Measurements from ENCODE around the gene OSGEP. TPM values are rescaled to one million over a fixed set of nuclear protein-coding genes. Genes with fewer than 3 reads are reported as not detected.

The OSGEP gene
- total RNA-seq, 2 experiments from 2014 or later, result 35.8 to 40.3 TPM

DNA sequence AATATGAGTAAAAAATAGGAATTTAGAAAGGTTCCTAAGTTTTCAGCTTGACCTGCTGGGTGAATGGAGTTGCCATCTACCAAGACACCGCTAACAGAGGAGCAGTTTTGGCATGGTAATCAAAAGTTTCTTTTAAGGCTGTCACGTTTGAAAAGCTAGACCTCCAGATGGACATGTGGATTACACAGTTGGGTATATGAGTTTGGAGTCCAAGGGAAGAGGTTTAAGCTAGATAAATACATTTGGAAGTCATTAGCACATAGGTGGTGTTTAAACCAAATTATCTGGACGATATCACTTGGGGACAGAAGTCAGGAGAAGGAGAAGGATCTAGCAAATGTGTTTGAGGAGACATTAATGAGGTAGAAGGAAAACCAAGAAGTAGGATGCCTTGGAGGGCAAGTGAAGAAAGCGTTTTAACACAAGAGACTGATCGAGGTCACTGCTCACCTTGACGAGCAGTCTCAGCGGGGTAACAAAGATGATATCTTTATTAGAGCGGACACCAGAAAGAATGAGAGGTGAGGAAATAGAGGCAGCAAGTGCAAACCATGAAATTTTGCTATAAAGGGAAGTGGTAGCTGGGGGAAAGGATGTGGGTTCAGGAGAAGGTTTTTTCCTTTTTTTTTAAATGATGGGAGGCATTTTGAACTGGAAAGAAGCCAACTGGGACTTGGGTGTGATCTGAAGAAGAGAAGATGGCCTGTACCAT lies 32.2 kb upstream of the OSGEP start:
- POLR2A ChIA-PET, result interaction anchor here (1.0 to 5.8 kb wide), 8 partner anchors 9 to 144 kb away, joined by 3 to 66 read pairs (median 17); partner anchors contain the start of genes PARP2, PIP4P1 and PNP
- no peaks in the 10 kb centered on the region for H3K9me3 Mint-ChIP-seq
- no peak overlapping the region for H3K4me3 Mint-ChIP-seq

DNA sequence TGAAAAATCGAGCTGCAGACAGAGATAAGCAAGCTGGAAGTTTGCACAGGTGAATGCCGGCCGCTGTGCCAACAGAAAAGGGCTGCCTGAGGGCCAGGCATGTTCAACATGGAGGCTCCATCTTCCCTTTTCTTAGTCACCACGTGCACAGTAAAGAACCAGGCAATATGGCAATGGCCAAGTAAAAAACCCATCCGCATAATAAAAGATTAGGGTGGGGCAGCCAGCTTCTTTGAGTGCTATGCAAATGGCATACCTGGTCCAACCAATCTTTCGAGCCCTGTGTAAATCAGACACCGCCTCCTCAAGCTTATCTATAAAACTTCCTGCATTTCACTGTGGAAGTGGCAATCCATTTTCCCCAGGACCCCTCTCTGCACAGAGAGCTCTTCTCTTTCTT lies 31.3 kb upstream of the OSGEP start:
- CTCF ChIA-PET, result interaction anchor here (2.9 kb wide), 1 partner anchor 16 kb away, joined by 13 read pairs; the partner anchor contains the start of gene PNP
- peaks cover 44% of the 10 kb centered on the region for H3K4me1 Mint-ChIP-seq
- POLR2A ChIA-PET, result interaction anchor here (1.6 to 5.8 kb wide), 6 partner anchors 8 to 143 kb away, joined by 5 to 66 read pairs (median 28); partner anchors contain the start of genes APEX1, OSGEP, PARP2 and PIP4P1

More for the DNA sequence above, 32.2 kb upstream of the OSGEP start:
- peaks cover 53% of the 10 kb centered on the region for H3K4me1 Mint-ChIP-seq
- CTCF ChIA-PET, result interaction anchor here (0.6 to 2.9 kb wide), 8 partner anchors 12 to 460 kb away, joined by 3 to 13 read pairs (median 3); partner anchors contain the start of genes APEX1, OSGEP, PARP2 and PNP
- no peaks in the 10 kb centered on the region for H3K27me3 Mint-ChIP-seq
- H3K36me3 Mint-ChIP-seq (ENCODE audit: low read depth), result no peaks in the 10 kb centered on the region
- peak overlapping the region; percentile 24 for H3K27ac Mint-ChIP-seq
- no peak for DNase-seq

DNA sequence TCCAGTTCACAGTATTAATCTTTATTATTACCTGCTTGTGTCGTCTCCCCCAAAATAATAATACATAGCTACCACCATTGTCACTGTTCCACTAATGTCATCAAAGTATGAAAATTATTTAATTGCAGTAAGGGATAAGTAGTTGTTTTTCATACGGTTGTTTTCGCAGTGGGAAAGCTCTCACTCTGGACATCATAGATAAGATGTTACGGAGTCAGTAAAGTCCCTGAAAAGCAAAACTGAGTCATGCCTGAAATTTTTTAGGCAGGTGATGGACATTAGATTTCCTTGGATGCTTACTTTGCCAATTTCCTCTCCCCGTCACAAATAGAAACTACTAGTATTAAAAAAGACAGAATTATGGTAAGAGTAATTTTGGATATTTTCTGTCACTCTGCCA lies 27.8 kb upstream of the OSGEP start:
- CTCF ChIA-PET, result no interaction called here
- no peak for DNase-seq
- Mint-ChIP-seq H3K4me3 (no peak overlapping the region), H3K27me3 (no peaks in the 10 kb centered on the region), H3K36me3 (ENCODE audit: low read depth) (peaks cover 22% of the 10 kb centered on the region), H3K4me1 (peaks cover 34% of the 10 kb centered on the region), H3K9me3 (no peaks in the 10 kb centered on the region), H3K27ac (no peak overlapping the region)
- POLR2A ChIA-PET, result interaction anchor here (1.9 kb wide), 1 partner anchor 12 kb away, joined by 10 read pairs; no protein-coding TSS in a partner anchor

More for the DNA sequence above, 31.3 kb upstream of the OSGEP start:
- Mint-ChIP-seq H3K27me3 (no peaks in the 10 kb centered on the region), H3K36me3 (ENCODE audit: low read depth) (no peaks in the 10 kb centered on the region), H3K9me3 (no peaks in the 10 kb centered on the region), H3K4me3 (no peak overlapping the region), H3K27ac (no peak overlapping the region)
- DNase-seq, result no peak

DNA sequence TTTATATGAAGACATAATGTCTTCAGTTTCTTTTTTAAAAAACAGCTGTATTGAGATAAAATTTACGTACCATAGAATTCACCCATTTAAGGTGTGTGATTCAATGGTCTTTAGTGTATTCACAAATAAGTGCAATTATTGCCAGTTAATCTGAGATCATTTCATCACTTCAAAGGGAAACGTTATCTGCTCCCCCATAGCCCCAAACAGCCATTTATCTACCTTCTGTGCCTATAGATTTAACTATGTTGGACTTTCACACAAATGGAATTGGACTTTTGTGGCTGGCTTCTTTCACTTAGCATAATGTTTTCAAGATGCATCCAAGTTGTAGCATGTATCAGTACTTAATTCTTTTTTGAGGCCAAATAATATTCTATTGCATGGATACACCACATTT lies 24.3 kb upstream of the OSGEP start:
- ChIA-PET CTCF (interaction anchor here (1.1 to 2.8 kb wide), 3 partner anchors 10 to 154 kb away, joined by 3 to 7 read pairs (median 3); no protein-coding TSS in a partner anchor), POLR2A (interaction anchor here (1.5 to 2.5 kb wide), 6 partner anchors 9 to 136 kb away, joined by 3 to 27 read pairs (median 8); partner anchors contain the start of genes PARP2, PIP4P1 and PNP)
- no peak for DNase-seq
- Mint-ChIP-seq H3K4me3 (no peak overlapping the region), H3K4me1 (peaks cover 55% of the 10 kb centered on the region), H3K9me3 (no peaks in the 10 kb centered on the region), H3K27me3 (no peaks in the 10 kb centered on the region), H3K27ac (peak overlapping the region; percentile 28), H3K36me3 (ENCODE audit: low read depth) (peaks cover 57% of the 10 kb centered on the region)

- Mint-ChIP-seq H3K36me3 (ENCODE audit: low read depth) (peaks cover 71% of the 10 kb centered on the region), H3K4me3 (peak overlapping the region; percentile 38), H3K27me3 (no peaks in the 10 kb centered on the region), H3K27ac (peak overlapping the region; percentile 96), H3K4me1 (peaks cover 68% of the 10 kb centered on the region), H3K9me3 (no peaks in the 10 kb centered on the region)
- peak; percentile 58 for DNase-seq
- CTCF ChIA-PET, result no interaction called here
- POLR2A ChIA-PET, result interaction anchor here (0.6 to 2.5 kb wide), 12 partner anchors 8 to 135 kb away, joined by 3 to 29 read pairs (median 6); partner anchors contain the start of genes APEX1, PARP2, PIP4P1 and PNP
Observed at GRCh38 chr14:20477211-20477876, 22.7 kb upstream of the OSGEP start.

GRCh38 chr14:20476776-20477175 lies 22.2 kb upstream of the OSGEP start:
- H3K27me3 Mint-ChIP-seq, result no peaks in the 10 kb centered on the region
- no peak for DNase-seq
- POLR2A ChIA-PET, result interaction anchor here (1.0 to 2.5 kb wide), 8 partner anchors 7 to 133 kb away, joined by 3 to 29 read pairs (median 5); partner anchors contain the start of genes APEX1, PIP4P1 and PNP
- CTCF ChIA-PET, result no interaction called here
- H3K27ac Mint-ChIP-seq, result peak overlapping the region; percentile 96
- peaks cover 73% of the 10 kb centered on the region for H3K4me1 Mint-ChIP-seq
- H3K9me3 Mint-ChIP-seq, result no peaks in the 10 kb centered on the region
- peaks cover 76% of the 10 kb centered on the region for H3K36me3 Mint-ChIP-seq (ENCODE audit: low read depth)
- peak overlapping the region; percentile 38 for H3K4me3 Mint-ChIP-seq

GRCh38 chr14:20472536-20473169 lies 18.0 kb upstream of the OSGEP start:
- Mint-ChIP-seq H3K27ac (peak overlapping the region; percentile 65), H3K9me3 (no peaks in the 10 kb centered on the region), H3K27me3 (no peaks in the 10 kb centered on the region), H3K36me3 (ENCODE audit: low read depth) (peaks cover 77% of the 10 kb centered on the region), H3K4me3 (peak overlapping the region; percentile 88), H3K4me1 (peaks cover 74% of the 10 kb centered on the region)
- DNase-seq, result no peak
- CTCF ChIA-PET, result interaction anchor here (1.1 to 1.4 kb wide), 2 partner anchors 11 to 57 kb away, joined by 3 to 4 read pairs; partner anchors contain the start of gene PIP4P1
- POLR2A ChIA-PET, result interaction anchor here (1.2 to 6.1 kb wide), 5 partner anchors 12 to 129 kb away, joined by 3 to 95 read pairs (median 5); partner anchors contain the start of genes APEX1, OSGEP, PARP2 and PIP4P1

- no peaks in the 10 kb centered on the region for H3K27me3 Mint-ChIP-seq
- peak overlapping the region; percentile 88 for H3K4me3 Mint-ChIP-seq
- H3K9me3 Mint-ChIP-seq, result no peaks in the 10 kb centered on the region
- peaks cover 53% of the 10 kb centered on the region for H3K4me1 Mint-ChIP-seq
- peak overlapping the region; percentile 91 for H3K27ac Mint-ChIP-seq
- H3K36me3 Mint-ChIP-seq (ENCODE audit: low read depth), result peaks cover 56% of the 10 kb centered on the region
- ChIA-PET POLR2A (interaction anchor here (0.9 to 6.1 kb wide), 19 partner anchors 7 to 213 kb away, joined by 3 to 95 read pairs (median 9); partner anchors contain the start of genes APEX1, CCNB1IP1, OSGEP and PARP2), CTCF (interaction anchor here (0.9 to 3.4 kb wide), 8 partner anchors 10 to 143 kb away, joined by 3 to 13 read pairs (median 5); partner anchors contain the start of genes APEX1, OSGEP and TEP1)
- DNase-seq, result no peak
Observed at GRCh38 chr14:20470603-20470901, 15.9 kb upstream of the OSGEP start.

DNA sequence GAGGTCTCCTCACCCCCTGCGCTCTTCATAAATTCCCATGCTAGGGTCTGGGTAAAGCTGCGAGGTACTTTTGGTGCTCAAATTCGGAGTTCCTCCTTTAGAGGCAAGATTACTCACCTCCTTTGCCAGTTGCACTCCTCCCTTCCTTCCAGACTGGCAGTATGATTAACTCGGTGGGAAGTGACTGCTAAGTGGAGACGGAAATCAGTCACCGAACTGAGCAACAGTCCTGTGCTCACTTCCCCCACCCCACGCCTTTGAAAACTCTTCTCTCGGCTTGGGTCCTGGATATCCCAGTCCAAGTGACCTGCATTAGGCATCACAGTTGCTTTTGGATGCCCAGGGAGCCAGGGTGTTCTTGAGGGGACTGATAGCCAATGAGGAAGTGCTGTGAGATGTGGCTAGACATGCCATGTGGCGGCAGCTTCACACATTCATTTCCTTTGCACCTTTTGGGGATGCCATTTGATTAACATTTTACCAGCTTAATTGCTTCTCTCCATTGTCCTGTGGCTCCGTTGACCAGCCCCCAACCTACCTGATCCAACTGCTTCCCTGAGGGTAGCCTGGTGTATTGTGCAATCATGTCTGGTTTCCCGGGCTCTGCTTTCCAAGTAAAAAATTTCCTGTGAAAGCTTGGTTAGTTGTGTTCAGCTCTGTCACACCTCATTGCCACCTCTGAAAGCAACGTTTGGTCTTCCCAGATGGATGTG lies 15.4 kb upstream of the OSGEP start:
- peak overlapping the region; percentile 88 for H3K4me3 Mint-ChIP-seq
- peak overlapping the region; percentile 91 for H3K27ac Mint-ChIP-seq
- peaks cover 51% of the 10 kb centered on the region for H3K36me3 Mint-ChIP-seq (ENCODE audit: low read depth)
- ChIA-PET CTCF (interaction anchor here (0.9 to 3.4 kb wide), 11 partner anchors 8 to 143 kb away, joined by 3 to 13 read pairs (median 4); partner anchors contain the start of genes APEX1, OSGEP and TEP1), POLR2A (interaction anchor here (0.6 to 6.1 kb wide), 27 partner anchors 8 to 214 kb away, joined by 3 to 95 read pairs (median 6); partner anchors contain the start of genes APEX1, CCNB1IP1, OSGEP and PARP2)
- no peaks in the 10 kb centered on the region for H3K27me3 Mint-ChIP-seq
- no peaks in the 10 kb centered on the region for H3K9me3 Mint-ChIP-seq
- H3K4me1 Mint-ChIP-seq, result peaks cover 48% of the 10 kb centered on the region
- peak; percentile 62 for DNase-seq

GRCh38 chr14:20469242-20469889 lies 14.8 kb upstream of the OSGEP start, which contains the start of gene PNP:
Gene PNP (plus strand): TSS chr14:20469406. CDS start chr14:20469525, 119 bp downstream.
- CTCF ChIA-PET, result interaction anchor here (0.9 to 3.4 kb wide), 11 partner anchors 8 to 144 kb away, joined by 3 to 13 read pairs (median 4); partner anchors contain the start of genes APEX1, OSGEP and TEP1
- Mint-ChIP-seq H3K4me3 (peak within 1 kb of the TSS; percentile 88), H3K27me3 (no peaks in the 10 kb centered on the region), H3K4me1 (peaks cover 42% of the 10 kb centered on the region), H3K9me3 (no peaks in the 10 kb centered on the region), H3K27ac (peak within 1 kb of the TSS; percentile 91), H3K36me3 (ENCODE audit: low read depth) (peaks cover 45% of the 10 kb centered on the region)
- POLR2A ChIA-PET, result interaction anchor here (0.6 to 6.1 kb wide), 27 partner anchors 8 to 215 kb away, joined by 3 to 95 read pairs (median 6); partner anchors contain the start of genes APEX1, CCNB1IP1, OSGEP and PARP2
- peak; percentile 91 for DNase-seq

DNA sequence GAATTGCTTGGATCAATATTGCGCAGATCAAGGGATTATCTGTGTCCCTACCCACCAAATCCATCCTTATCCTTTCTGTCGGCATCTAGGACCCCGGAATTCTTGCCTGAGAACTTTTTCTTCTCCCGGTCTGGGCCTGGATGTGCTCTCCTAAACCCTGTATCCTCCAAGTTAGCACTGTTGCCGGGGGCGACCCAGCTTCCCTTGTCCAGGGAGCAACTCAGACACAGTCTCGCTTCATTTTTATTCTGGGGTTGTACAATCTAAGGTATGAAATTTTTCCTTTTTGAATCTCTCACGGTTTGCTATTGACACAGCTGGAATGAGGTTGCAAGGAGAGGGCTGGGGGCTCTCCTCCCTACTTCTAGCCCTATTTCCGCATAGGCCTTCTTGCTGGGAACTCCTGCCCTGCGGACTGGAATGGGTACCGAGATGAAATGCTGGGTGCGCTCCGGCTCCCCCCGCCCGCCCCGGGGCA lies 14.2 kb upstream of the OSGEP start:
- ChIA-PET POLR2A (interaction anchor here (1.1 to 6.1 kb wide), 9 partner anchors 8 to 145 kb away, joined by 4 to 95 read pairs (median 18); partner anchors contain the start of genes APEX1, OSGEP, PARP2 and PIP4P1), CTCF (interaction anchor here (1.2 to 3.4 kb wide), 4 partner anchors 18 to 145 kb away, joined by 3 to 13 read pairs (median 8); no protein-coding TSS in a partner anchor)
- H3K4me1 Mint-ChIP-seq, result peaks cover 36% of the 10 kb centered on the region
- H3K9me3 Mint-ChIP-seq, result no peaks in the 10 kb centered on the region
- no peaks in the 10 kb centered on the region for H3K27me3 Mint-ChIP-seq
- peak overlapping the region; percentile 91 for H3K27ac Mint-ChIP-seq
- peak overlapping the region; percentile 88 for H3K4me3 Mint-ChIP-seq
- DNase-seq, result no peak
- H3K36me3 Mint-ChIP-seq (ENCODE audit: low read depth), result peaks cover 39% of the 10 kb centered on the region

All from activated CD4-positive, alpha-beta memory T cell treated with anti-CD3 and anti-CD28 coated beads, Interleukin-2, amount 10 ng/mL, durations not matched to agents 7 days and 5 days (primary cell).